OCI-LY7 (cell line): Measurements from ENCODE around the gene DTX1. TPM values are rescaled to one million over a fixed set of nuclear protein-coding genes. Genes with fewer than 3 reads are reported as not detected.

Source experiments
- BruUV-seq: library from RNA; stranded (reverse); fragments of 400-500 nt; replicated peaks from 2 replicates; lab custom pipeline; 2021; lab: Mats Ljungman, UMichigan
- CTCF ChIA-PET: fragments of 300-600 bp; sonication (Branson Sonifier 250); formaldehyde crosslinking; loops from one replicate; lab custom pipeline; 2022; ENCODE audit warnings: antibody characterized with exemption; ENCODE audit not compliant: unreplicated experiment; lab: Charles Lee
- POLR2A ChIA-PET: fragments of 300-600 bp; sonication (Branson Sonifier 250); formaldehyde crosslinking; loops from one replicate; lab custom pipeline; 2022; ENCODE audit warnings: antibody characterized with exemption; lab: Charles Lee
- DNase-seq: peaks from one replicate; pipeline ENCODE4 v3.0.0-alpha.2; 2015; ENCODE audit warnings: low spot score
- H2AFZ ChIP-seq: fragments of 200-600 bp; sonication (generic), shearing (Covaris generic); 2 replicates; pipeline ENCODE4 v1.6.1; 2014; ENCODE audit warnings: mild to moderate bottlenecking, antibody characterized with exemption, low read length, moderate library complexity
- H3K27ac ChIP-seq: fragments of 200-600 bp; sonication (generic); 2 replicates; pipeline ENCODE4 v1.5.1; 2014; ENCODE audit warnings: mixed run types, low read depth, mild to moderate bottlenecking, moderate library complexity, low read length, inconsistent platforms; ENCODE audit not compliant: poor library complexity, severe bottlenecking
- H3K36me3 ChIP-seq: fragments of 200-600 bp; sonication (generic); 2 replicates; pipeline ENCODE4 v1.6.1; 2014; ENCODE audit warnings: mild to moderate bottlenecking, antibody characterized with exemption, low read length, moderate library complexity, mixed read lengths; ENCODE audit not compliant: insufficient read depth
- H3K4me1 ChIP-seq: fragments of 200-600 bp; sonication (generic); 2 replicates; pipeline ENCODE4 v1.5.1; 2014; ENCODE audit warnings: mild to moderate bottlenecking, low read length; ENCODE audit not compliant: insufficient read depth, poor library complexity, severe bottlenecking
- H3K4me2 ChIP-seq: fragments of 200-600 bp; sonication (generic); 2 replicates; pipeline ENCODE4 v1.6.1; 2014; ENCODE audit warnings: mild to moderate bottlenecking, low read length
- H3K4me3 ChIP-seq: fragments of 200-600 bp; sonication (generic); 2 replicates; pipeline ENCODE4 v1.5.1; 2014; ENCODE audit warnings: mild to moderate bottlenecking, low read depth, low read length; ENCODE audit not compliant: poor library complexity, severe bottlenecking
- H3K79me2 ChIP-seq: fragments of 200-600 bp; sonication (generic); 2 replicates; pipeline ENCODE4 v1.6.1; 2016; ENCODE audit warnings: low read depth, mild to moderate bottlenecking, low read length, moderate library complexity, mixed read lengths; ENCODE audit not compliant: insufficient read depth
- H3K9me2 ChIP-seq: fragments of 200-600 bp; sonication (generic); 2 replicates; pipeline ENCODE4 v1.6.1; 2016; ENCODE audit warnings: mild to moderate bottlenecking, low read length, mixed read lengths; ENCODE audit not compliant: insufficient read depth
- H3K9me3 ChIP-seq: fragments of 200-600 bp; sonication (generic); 2 replicates; pipeline ENCODE4 v1.6.1; 2014; ENCODE audit warnings: mild to moderate bottlenecking, mixed run types, low read length, mixed read lengths
- H4K20me1 ChIP-seq: fragments of 200-600 bp; sonication (generic); 2 replicates; pipeline ENCODE4 v1.6.1; 2014; ENCODE audit warnings: mild to moderate bottlenecking, antibody characterized with exemption, low read length, moderate library complexity, mixed read lengths; ENCODE audit not compliant: insufficient read depth
- CTCF ChIP-seq: fragments of 200-600 bp; sonication (generic); conservative IDR thresholded peaks from 2 replicates; pipeline ENCODE4 v1.5.1; 2014; ENCODE audit warnings: mild to moderate bottlenecking, antibody characterized with exemption, low read length, moderate library complexity, mixed read lengths
- EZH2phosphoT487 ChIP-seq: fragments of 200-600 bp; sonication (generic); IDR thresholded peaks from 2 replicates; pipeline ENCODE4 v1.6.1; 2018; ENCODE audit warnings: low read depth, borderline replicate concordance, mild to moderate bottlenecking, mixed run types, antibody characterized with exemption, low read length, moderate library complexity, mixed read lengths
- intact Hi-C: fragments of 100-400 bp; cut with micrococcal nuclease; formaldehyde crosslinking; loops from one replicate; pipeline ENCODE4 v1.10.0; 2022; ENCODE audit not compliant: unreplicated experiment
- total RNA-seq, 2 experiments: library from RNA; depleted of rRNA in 1 of 2; stranded (reverse); fragments of >200 nt in 1 of 2; shearing (Covaris generic) in 1 of 2; gene quantifications; 2 replicates each; pipeline ENCODE4 v1.2.3, GENCODE V29; 2014 to 2022

The DTX1 gene
- total RNA-seq, 2 experiments from 2014 or later = 293 to 535 TPM

GRCh38 chr12:113102811-113103210, 46.3 kb downstream of the DTX1 start:
- H3K4me1 ChIP-seq = peaks cover 73% of the 10 kb centered on the region
- no peak for DNase-seq
- H2AFZ ChIP-seq = no peak overlapping the region
- H4K20me1 ChIP-seq = no peaks in the 10 kb centered on the region
- no TSS peak for BruUV-seq
- no peak overlapping the region for H3K4me3 ChIP-seq
- H3K9me3 ChIP-seq = no peaks in the 10 kb centered on the region
- TF ChIP-seq CTCF (no peak), EZH2phosphoT487 (no peak)
- H3K4me2 ChIP-seq = peak overlapping the region; percentile 36
- H3K27ac ChIP-seq = peak overlapping the region; percentile 74
- intact Hi-C loops = no loop called here
- H3K79me2 ChIP-seq = no peaks in the 10 kb centered on the region
- CTCF ChIA-PET = interaction anchor here (0.6 to 1.0 kb wide), 4 partner anchors 28 to 72 kb away, joined by 3 to 7 read pairs (median 4); no protein-coding TSS in a partner anchor
- POLR2A ChIA-PET = interaction anchor here (1.0 to 1.1 kb wide), 2 partner anchors 50 to 52 kb away, joined by 4 read pairs; no protein-coding TSS in a partner anchor
- no peaks in the 10 kb centered on the region for H3K9me2 ChIP-seq
- H3K36me3 ChIP-seq = peaks cover 88% of the 10 kb centered on the region

GRCh38 chr12:113103756-113104450, 47.4 kb downstream of the DTX1 start:
- Histone ChIP-seq H3K27ac (peak overlapping the region; percentile 42), H3K9me2 (no peaks in the 10 kb centered on the region), H3K4me3 (no peak overlapping the region), H3K36me3 (peaks cover 86% of the 10 kb centered on the region), H2AFZ (no peak overlapping the region), H4K20me1 (no peaks in the 10 kb centered on the region), H3K4me1 (peaks cover 64% of the 10 kb centered on the region), H3K4me2 (peak overlapping the region; percentile 46; the same call in 1 of the 2 replicates), H3K79me2 (no peaks in the 10 kb centered on the region), H3K9me3 (no peaks in the 10 kb centered on the region)
- intact Hi-C loops = no loop called here
- peak; percentile 62 for DNase-seq
- ChIA-PET CTCF (interaction anchor here (0.6 to 1.0 kb wide), 8 partner anchors 10 to 143 kb away, joined by 3 to 8 read pairs (median 4); no protein-coding TSS in a partner anchor), POLR2A (interaction anchor here (1.0 to 1.9 kb wide), 4 partner anchors 17 to 51 kb away, joined by 3 to 5 read pairs (median 4); no protein-coding TSS in a partner anchor)
- TF ChIP-seq EZH2phosphoT487 (no peak), CTCF (0 out of 2 replicates have a peak, but pooled peaks have one; percentile 10)
- no TSS peak for BruUV-seq
